NCI-H2196 treated with DMSO at 0.1 percent for 48 hours (cell line): ENCODE data around the gene ACAP2.
"Not testable (repeated sequence)": the region's sequence is repeated elsewhere in the genome, so short reads cannot be mapped to it uniquely, and the experiment has no call there.

Source experiments
- DNase-seq: peaks from one replicate; lab custom pipeline; 2025; ENCODE audit not compliant: unreplicated experiment; lab: John Stamatoyannopoulos, UW

The ACAP2 gene

DNA sequence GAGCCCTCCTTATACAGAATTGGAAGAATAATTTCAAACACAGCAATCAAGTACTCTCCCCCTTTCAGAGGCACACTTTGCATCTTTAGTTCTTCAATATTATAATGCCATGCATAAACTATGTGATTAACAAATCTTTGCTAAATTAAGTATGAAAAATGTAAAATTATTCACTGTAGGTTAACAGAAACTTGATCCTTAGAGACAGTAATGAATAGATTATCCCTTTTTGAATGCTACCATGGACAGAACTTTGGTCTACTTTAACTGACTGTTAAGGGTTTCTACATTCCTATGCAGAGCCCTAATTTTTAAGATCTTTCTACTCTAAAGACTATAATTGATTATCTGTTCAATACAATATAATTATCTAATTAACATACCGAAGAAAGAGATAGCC is 146.2 kb downstream of the ACAP2 start:
- DNase-seq: no peak

- no peak for DNase-seq
Measured at GRCh38 chr3:195291121-195291520, 151.7 kb downstream of the ACAP2 start.

DNA sequence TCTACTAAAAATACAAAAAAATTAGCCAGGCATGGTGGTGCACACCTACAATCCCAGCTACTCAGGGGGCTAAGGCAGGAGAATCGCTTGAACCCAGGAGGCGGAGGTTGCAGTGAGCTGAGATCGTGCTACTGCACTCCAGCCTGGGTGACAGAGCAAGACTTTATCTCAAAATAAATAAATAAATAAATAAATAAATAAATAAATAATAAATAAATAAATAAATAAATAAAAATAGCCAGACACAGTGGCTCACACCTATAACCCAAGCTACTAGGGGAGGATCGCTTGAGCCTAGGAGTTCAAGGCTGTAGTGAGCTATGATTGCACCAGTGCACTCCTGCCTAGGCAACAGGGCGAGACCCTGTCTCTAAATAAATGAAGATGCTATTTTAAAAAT is 152.2 kb downstream of the ACAP2 start:
- not testable (repeated sequence) for DNase-seq

- no peak for DNase-seq
Measured at GRCh38 chr3:195286115-195286872, 156.5 kb downstream of the ACAP2 start.

- no peak for DNase-seq
Measured at GRCh38 chr3:195285372-195285771, 157.4 kb downstream of the ACAP2 start.

GRCh38 chr3:195284842-195285241 is 158.0 kb downstream of the ACAP2 start:
- no peak for DNase-seq

DNA sequence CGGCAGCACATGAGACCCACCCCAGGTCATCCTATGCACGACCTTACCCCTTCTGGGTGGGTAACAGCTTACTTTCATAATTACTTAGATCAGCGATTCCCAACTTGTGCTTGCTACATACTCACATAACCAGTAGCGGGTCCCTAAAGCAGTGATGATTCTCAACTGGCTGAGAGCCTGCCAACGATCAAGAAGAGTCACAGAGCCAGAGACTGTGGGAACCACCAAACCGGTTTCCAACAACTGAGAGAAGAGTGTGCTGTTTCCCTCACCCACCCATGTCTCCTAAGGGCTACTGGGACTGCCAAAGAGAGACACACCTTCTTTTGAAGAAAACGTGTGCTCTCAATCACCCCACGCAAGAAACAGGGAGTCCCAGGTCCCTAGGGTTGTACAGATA is 159.9 kb downstream of the ACAP2 start:
- DNase-seq: no peak

- DNase-seq: no peak
Measured at GRCh38 chr3:195274259-195274966, 168.4 kb downstream of the ACAP2 start.

GRCh38 chr3:195271410-195272243 is 171.2 kb downstream of the ACAP2 start:
- peak; percentile 95 for DNase-seq

- peak; percentile 97 for DNase-seq
Measured at GRCh38 chr3:195270817-195271409, 171.9 kb downstream of the ACAP2 start, which contains the start of gene XXYLT1. Gene XXYLT1 (minus strand): TSS chr3:195271159. CDS start chr3:195271058, 101 bp downstream.

DNA sequence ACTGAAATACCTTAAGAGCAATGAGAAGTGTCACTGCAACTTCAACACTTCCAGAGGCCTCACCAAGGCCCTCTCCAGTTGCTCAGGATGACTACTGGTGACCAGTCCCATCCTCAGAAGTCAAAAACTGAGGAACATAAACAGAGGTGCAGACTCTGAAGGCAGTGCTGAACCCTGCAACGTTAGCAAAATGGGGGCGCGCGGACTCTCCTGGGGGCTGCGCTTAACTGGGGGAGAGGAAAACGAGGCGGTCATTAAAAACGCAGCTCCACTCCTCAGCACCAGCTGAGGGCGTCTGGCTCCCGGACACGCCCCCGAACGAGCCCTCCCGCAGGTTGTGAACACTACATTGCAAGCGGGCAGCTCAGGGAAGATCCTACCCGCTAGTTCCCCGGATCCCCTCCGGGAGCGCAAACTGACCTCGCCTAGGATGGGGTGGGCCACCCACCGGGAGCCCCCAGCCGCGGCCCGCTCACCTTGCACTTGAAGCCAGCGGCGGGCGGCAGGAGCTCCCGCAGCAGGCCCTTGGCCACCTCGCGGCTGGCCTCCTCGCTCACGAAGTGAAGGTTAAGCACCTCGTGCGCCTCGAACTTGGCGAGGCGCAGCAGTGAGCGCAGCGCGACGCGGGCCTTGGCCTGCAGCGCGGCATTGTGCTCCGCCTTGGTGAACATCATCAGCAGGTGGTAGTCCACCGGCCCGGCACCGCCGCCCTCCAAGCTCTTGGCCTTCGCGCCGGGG is 172.6 kb downstream of the ACAP2 start:
- DNase-seq: no peak

- no peak for DNase-seq
Measured at GRCh38 chr3:195269375-195270078, 173.3 kb downstream of the ACAP2 start.

DNA sequence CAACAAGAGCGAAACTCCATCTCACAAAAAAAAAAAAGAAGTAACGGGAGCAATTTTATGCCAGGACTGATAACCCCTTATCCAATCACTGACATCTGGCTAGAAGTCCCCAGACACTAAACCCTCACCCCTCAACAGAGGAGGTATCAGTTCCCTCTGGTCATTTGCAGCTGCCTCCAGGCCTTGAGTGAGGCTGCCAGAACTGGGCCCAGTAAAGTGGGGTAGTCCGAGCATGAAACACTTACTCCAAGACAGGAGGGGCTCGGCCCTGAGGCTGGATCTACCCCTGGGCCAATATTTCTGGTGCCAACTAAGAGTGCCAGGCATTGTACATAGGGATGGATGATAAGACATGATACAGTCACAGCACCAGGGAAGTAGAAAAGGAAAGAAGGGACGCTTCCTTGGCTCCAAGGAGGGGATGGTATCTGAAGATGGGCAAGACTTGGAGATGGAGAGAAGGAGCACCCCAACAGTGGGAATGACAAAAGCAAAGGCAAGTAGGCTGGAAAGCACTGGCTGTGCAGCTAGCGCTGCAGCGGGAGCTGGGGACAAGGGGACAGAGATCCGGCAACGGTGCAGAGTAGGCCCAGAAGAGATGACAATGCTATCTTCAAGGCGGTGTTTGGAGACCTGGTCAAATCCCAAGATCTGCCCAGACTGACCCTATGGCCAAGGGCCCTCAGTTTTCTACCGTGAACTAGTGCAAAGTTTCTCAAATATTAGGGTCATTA is 174.1 kb downstream of the ACAP2 start:
- no peak for DNase-seq

DNA sequence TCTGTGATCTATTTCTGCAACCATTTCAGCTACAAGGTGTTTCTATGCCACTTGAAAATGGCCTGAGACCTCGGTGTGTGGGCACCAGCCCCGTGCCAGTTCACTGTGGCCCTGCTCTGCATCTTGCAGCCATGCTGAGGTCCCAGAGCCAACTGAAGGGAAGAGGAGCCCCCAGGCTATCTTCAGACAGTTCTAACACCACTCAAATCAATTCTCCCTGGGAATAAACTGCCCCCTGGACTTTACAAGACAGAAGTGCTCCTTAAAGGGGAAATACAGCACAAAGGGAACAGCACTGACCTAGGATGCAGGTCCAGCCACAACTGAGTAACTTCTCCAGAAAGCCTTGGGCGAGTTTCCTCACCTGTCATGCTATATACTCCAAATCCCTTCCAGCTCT is 175.7 kb downstream of the ACAP2 start:
- no peak for DNase-seq

DNA sequence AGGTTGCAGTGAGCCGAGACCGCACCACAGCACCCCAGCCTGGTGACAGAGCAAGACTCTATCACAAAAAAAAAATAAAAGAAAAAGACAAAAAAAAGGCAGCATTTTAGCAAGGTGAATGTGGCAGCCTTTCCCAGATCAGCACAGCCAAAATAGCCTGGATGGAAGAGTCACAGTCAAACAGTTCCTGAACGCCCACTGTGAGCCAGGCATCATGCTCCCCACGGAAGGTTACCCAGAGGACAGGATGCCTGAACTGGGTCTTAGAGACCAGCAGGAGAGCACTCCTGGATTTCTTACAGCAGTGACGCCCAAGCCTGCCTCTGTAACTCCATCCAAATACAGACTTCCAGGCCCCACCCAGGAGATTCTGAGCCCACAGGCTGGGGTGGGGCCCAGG is 176.4 kb downstream of the ACAP2 start:
- no peak for DNase-seq

- no peak for DNase-seq
Measured at GRCh38 chr3:195265363-195265976, 177.3 kb downstream of the ACAP2 start.

DNA sequence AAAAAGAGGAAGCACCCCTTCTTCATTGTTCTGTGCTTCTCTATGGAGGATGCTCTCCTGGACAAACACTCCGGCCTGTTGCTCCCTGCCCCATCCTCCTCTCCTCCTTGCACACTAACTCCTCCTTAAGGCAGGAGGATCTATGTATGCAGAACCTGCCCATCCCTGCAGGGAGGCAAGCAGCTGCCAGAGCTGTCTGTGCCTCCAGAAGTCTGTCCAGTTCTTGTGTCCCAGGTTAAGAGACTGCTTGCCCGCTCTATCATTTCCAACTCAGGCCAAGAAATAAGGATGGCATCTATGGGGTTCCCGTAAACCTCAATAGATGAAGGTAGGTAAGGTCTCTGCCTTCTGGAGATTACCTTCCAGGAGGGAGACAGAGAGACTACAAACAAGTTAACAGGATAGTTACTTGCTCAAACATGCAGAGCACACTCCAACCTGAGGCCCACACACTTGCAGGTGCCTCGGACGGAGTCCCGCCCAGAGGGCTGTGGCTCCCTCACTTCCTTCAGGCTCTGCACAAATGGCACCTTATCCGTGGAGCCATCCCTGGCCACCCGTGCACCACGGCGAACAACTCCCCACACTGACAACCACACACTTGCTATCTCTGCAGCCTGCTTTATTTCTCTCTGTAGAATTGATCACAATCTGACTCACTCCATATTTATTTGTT is 178.8 kb downstream of the ACAP2 start:
- no peak for DNase-seq
